H1 (cell line): ENCODE measurements around the gene PITPNB. TPM values are rescaled to one million over a fixed set of nuclear protein-coding genes. Genes with fewer than 3 reads are reported as not detected.
A peak's percentile ranks its signal among the peaks of the same experiment; 100 is the strongest.

Source experiments
- CTCF ChIA-PET: fragments of 300-600 bp; sonication (Branson Sonifier 250); formaldehyde crosslinking; loops from one replicate; lab custom pipeline; 2021; ENCODE audit not compliant: partially characterized antibody; lab: Charles Lee
- POLR2A ChIA-PET: fragments of 300-600 bp; sonication (Branson Sonifier 250); formaldehyde crosslinking; loops from one replicate; lab custom pipeline; 2021; ENCODE audit warnings: inconsistent platforms; ENCODE audit not compliant: partially characterized antibody; lab: Charles Lee
- DNase-seq, 2 experiments: peaks; one replicate each; pipeline versions ENCODE4 v3.0.0 to v3.0.0-alpha.2; 2010 to 2022; ENCODE audit warnings: low spot score in 2 of 2, low read depth in 1 of 2, mixed read lengths in 1 of 2
- FAIRE-seq: peaks from 2 replicates; lab custom pipeline; 2011; peaks lifted over from hg19 to GRCh38; lab: Jason Lieb, UNC
- H2AFZ ChIP-seq: 2 replicates; pipeline ENCODE4 v1.8.1; 2012; ENCODE audit warnings: low read length, inconsistent platforms
- H2AK5ac ChIP-seq: 2 replicates; pipeline ENCODE4 v1.6.1; 2013; ENCODE audit warnings: low read depth, low read length
- H2BK120ac ChIP-seq: replicated peaks from 2 replicates; pipeline ENCODE3; 2013; ENCODE audit warnings: low read depth, low read length, inconsistent platforms
- H2BK12ac ChIP-seq: 2 replicates; pipeline ENCODE4 v1.6.1; 2013; ENCODE audit warnings: low read depth, low read length
- H2BK15ac ChIP-seq: 2 replicates; pipeline ENCODE4 v1.6.1; 2013; ENCODE audit warnings: low read length
- H2BK20ac ChIP-seq: 2 replicates; pipeline ENCODE4 v1.6.1; 2013; ENCODE audit warnings: low read length
- H2BK5ac ChIP-seq: 2 replicates; pipeline ENCODE4 v1.6.1; 2013; ENCODE audit warnings: low read depth, low read length
- H3K14ac ChIP-seq: 2 replicates; pipeline ENCODE4 v1.6.1; 2013; ENCODE audit warnings: inconsistent platforms; ENCODE audit not compliant: insufficient read length
- H3K18ac ChIP-seq: 2 replicates; pipeline ENCODE4 v1.6.1; 2013; ENCODE audit warnings: low read length; ENCODE audit errors: extremely low read depth
- H3K23ac ChIP-seq: 2 replicates; pipeline ENCODE4 v1.6.1; 2013; ENCODE audit warnings: inconsistent platforms; ENCODE audit not compliant: insufficient read length
- H3K23me2 ChIP-seq: 2 replicates; pipeline ENCODE4 v1.6.1; 2013; ENCODE audit warnings: low read depth, low read length
- H3K27ac ChIP-seq: 2 replicates; pipeline ENCODE4 v1.6.1; 2011; ENCODE audit warnings: low read depth, low read length, inconsistent platforms
- H3K27me3 ChIP-seq, 4 experiments: replicated peaks in 1 of 4; 1 replicate in 1 of 4; 2 replicates in 3 of 4; pipeline versions ENCODE4 v1.6.1 to v1.8.1; 2011 to 2013; ENCODE audit warnings: low read length in 3 of 4, mild to moderate bottlenecking in 3 of 4, inconsistent platforms in 2 of 4, mixed read lengths in 2 of 4, moderate library complexity in 1 of 4; ENCODE audit not compliant: control insufficient read depth in 3 of 4, insufficient read depth in 3 of 4; ENCODE audit errors: extremely low read depth in 1 of 4
- H3K36me3 ChIP-seq, 4 experiments: 2 replicates each; pipeline versions ENCODE4 v1.6.1 to v1.8.1; 2011 to 2013; ENCODE audit warnings: mild to moderate bottlenecking in 4 of 4, low read length in 3 of 4, moderate library complexity in 2 of 4, control low read depth in 1 of 4, inconsistent platforms in 1 of 4; ENCODE audit not compliant: insufficient read depth in 4 of 4, control insufficient read depth in 2 of 4
- H3K4ac ChIP-seq: replicated peaks from 2 replicates; pipeline ENCODE3; 2013; ENCODE audit warnings: low read length, low read depth, mixed read lengths, inconsistent platforms; ENCODE audit not compliant: insufficient read length
- H3K4me1 ChIP-seq, 4 experiments: replicated peaks in 1 of 4; 1 replicate in 1 of 4; 2 replicates in 3 of 4; pipeline versions ENCODE4 v1.6.1 to v1.8.1; 2011 to 2013; ENCODE audit warnings: low read length in 3 of 4, inconsistent platforms in 2 of 4, mixed read lengths in 1 of 4; ENCODE audit not compliant: insufficient read depth in 4 of 4, control insufficient read depth in 3 of 4
- H3K4me2 ChIP-seq, 2 experiments: 2 replicates each; pipeline versions ENCODE4 v1.6.1 to v1.8.1; 2011 to 2013; ENCODE audit warnings: low read depth in 2 of 2, low read length in 2 of 2, control low read depth in 1 of 2, inconsistent platforms in 1 of 2, mild to moderate bottlenecking in 1 of 2; ENCODE audit not compliant: insufficient read depth in 1 of 2
- H3K4me3 ChIP-seq, 4 experiments: fragments of 200-600, 300-600 bp in 1 of 4; sonication (generic), shearing (Covaris generic), sonication (Bioruptor Twin) in 1 of 4; 2 replicates each; pipeline versions ENCODE4 v1.5.1 to v1.8.1; 2011 to 2016; ENCODE audit warnings: low read length in 4 of 4, low read depth in 3 of 4, control low read depth in 2 of 4, inconsistent platforms in 2 of 4, mild to moderate bottlenecking in 2 of 4, mixed read lengths in 1 of 4, moderate library complexity in 1 of 4; ENCODE audit not compliant: insufficient read depth in 2 of 4; ENCODE audit errors: extremely low read depth in 1 of 4
- H3K56ac ChIP-seq: replicated peaks from 2 replicates; pipeline ENCODE3; 2013; ENCODE audit warnings: low read depth, mild to moderate bottlenecking, mixed read lengths, low read length, inconsistent platforms; ENCODE audit not compliant: insufficient read length
- H3K79me1 ChIP-seq: 2 replicates; pipeline ENCODE4 v1.6.1; 2013; ENCODE audit warnings: low read depth, low read length, control low read depth
- H3K79me2 ChIP-seq, 2 experiments: 2 replicates each; pipeline versions ENCODE4 v1.6.1 to v1.8.1; 2012 to 2013; ENCODE audit warnings: low read length in 2 of 2, mild to moderate bottlenecking in 2 of 2, inconsistent platforms in 1 of 2; ENCODE audit not compliant: insufficient read depth in 2 of 2, control insufficient read depth in 1 of 2
- H3K9ac ChIP-seq, 4 experiments: replicated peaks in 1 of 4; 1 replicate in 1 of 4; 2 replicates in 3 of 4; pipeline versions ENCODE4 v1.6.1 to v1.8.1; 2011 to 2013; ENCODE audit warnings: low read depth in 3 of 4, low read length in 3 of 4, control low read depth in 2 of 4, mild to moderate bottlenecking in 2 of 4, moderate library complexity in 2 of 4, inconsistent platforms in 1 of 4; ENCODE audit errors: extremely low read depth in 1 of 4
- H3K9me3 ChIP-seq, 2 experiments: 2 replicates each; pipeline versions ENCODE4 v1.6.1 to v1.8.1; 2012 to 2013; ENCODE audit warnings: mild to moderate bottlenecking in 2 of 2, moderate library complexity in 2 of 2, control low read depth in 1 of 2, inconsistent platforms in 1 of 2, low read depth in 1 of 2, low read length in 1 of 2, mixed read lengths in 1 of 2; ENCODE audit not compliant: insufficient read depth in 2 of 2
- H4K20me1 ChIP-seq, 2 experiments: replicated peaks in 1 of 2; 2 replicates each; pipeline versions ENCODE3 to v1.8.1; 2011 to 2013; ENCODE audit warnings: inconsistent platforms in 2 of 2, low read length in 2 of 2, mild to moderate bottlenecking in 1 of 2; ENCODE audit not compliant: insufficient read depth in 2 of 2, control insufficient read depth in 1 of 2
- H4K5ac ChIP-seq: 2 replicates; pipeline ENCODE4 v1.6.1; 2013; ENCODE audit warnings: low read length, low read depth, mixed read lengths, inconsistent platforms; ENCODE audit not compliant: insufficient read length
- H4K8ac ChIP-seq: 2 replicates; pipeline ENCODE4 v1.8.0; 2013; ENCODE audit warnings: mild to moderate bottlenecking, moderate library complexity, low read length, inconsistent platforms; ENCODE audit not compliant: insufficient read depth; ENCODE audit errors: extremely low read depth
- H4K91ac ChIP-seq: replicated peaks from 2 replicates; pipeline ENCODE3; 2013; ENCODE audit warnings: low read length, mixed read lengths, inconsistent platforms; ENCODE audit not compliant: insufficient read length
- BACH1 ChIP-seq: IDR thresholded peaks from 2 replicates; pipeline ENCODE4 v1.6.1; 2012; ENCODE audit warnings: low read length, improper control_type of control experiment
- BCL11A ChIP-seq, 2 experiments: IDR thresholded peaks; one replicate each; pipeline ENCODE4 v1.6.1; 2011; ENCODE audit warnings: low read depth in 2 of 2, low read length in 2 of 2, mild to moderate bottlenecking in 2 of 2
- BRCA1 ChIP-seq: IDR thresholded peaks from 2 replicates; pipeline ENCODE4 v1.6.1; 2012; ENCODE audit warnings: low read depth, low read length, improper control_type of control experiment
- CBX5 ChIP-seq: fragments of 300-800, 300-1000 bp; sonication (generic); IDR thresholded peaks from 2 replicates; pipeline ENCODE4 v1.7.1; 2016; ENCODE audit warnings: antibody characterized with exemption, low read length, low read depth
- MAX ChIP-seq: IDR thresholded peaks from 2 replicates; pipeline ENCODE4 v1.6.1; 2012; ENCODE audit warnings: inconsistent platforms
- NRF1 ChIP-seq: IDR thresholded peaks from 2 replicates; pipeline ENCODE4 v1.6.1; 2011; ENCODE audit warnings: mild to moderate bottlenecking, low read depth, low read length, improper control_type of control experiment
- POLR2AphosphoS5 ChIP-seq: IDR thresholded peaks from 2 replicates; pipeline ENCODE4 v1.6.1; 2011; ENCODE audit warnings: low read depth, low read length
- RNF2 ChIP-seq: fragments of 200-900, 300-1000 bp; sonication (generic); IDR thresholded peaks from 2 replicates; pipeline ENCODE4 v1.7.1; 2016; ENCODE audit warnings: borderline replicate concordance, low read depth, mild to moderate bottlenecking, antibody characterized with exemption, low read length; ENCODE audit not compliant: poor library complexity, severe bottlenecking; ENCODE audit errors: missing control alignments
- SIN3A ChIP-seq, 2 experiments: IDR thresholded peaks in 1 of 2; conservative IDR thresholded peaks in 1 of 2; 2 replicates each; pipeline ENCODE4 v1.6.1; 2011 to 2012; ENCODE audit warnings: low read length in 2 of 2, improper control_type of control experiment in 1 of 2, low read depth in 1 of 2, mild to moderate bottlenecking in 1 of 2
- SP1 ChIP-seq: IDR thresholded peaks from 2 replicates; pipeline ENCODE4 v1.6.1; 2011; ENCODE audit warnings: low read depth, low read length
- TAF1 ChIP-seq: IDR thresholded peaks from 2 replicates; pipeline ENCODE4 v1.6.1; 2011; ENCODE audit warnings: mild to moderate bottlenecking, low read depth, low read length
- WGBS, 2 experiments: shearing (Covaris generic) in 1 of 2; methylation state at CpG; one replicate each; pipeline versions ENCODE4 v1.1.6 to v1.1.7; 2013 to 2015; ENCODE audit warnings: low lambda C conversion rate in 2 of 2, mixed read lengths in 2 of 2, inconsistent platforms in 1 of 2, low coverage in 1 of 2, missing lambda C conversion rate in 1 of 2; ENCODE audit not compliant: insufficient replicate concordance in 2 of 2, insufficient coverage in 1 of 2, insufficient read length in 1 of 2; ENCODE audit errors: extremely low coverage in 1 of 2, missing lambda C conversion rate in 1 of 2; 5-methylcytosine and 5-hydroxymethylcytosine counted together
- polyA plus RNA-seq, 7 experiments: library from polyadenylated mRNA; depleted of rRNA in 3 of 7; stranded (reverse) in 5 of 7; unstranded in 2 of 7; fragments of >200 nt in 5 of 7; fragments of 200-250 nt in 2 of 7; gene quantifications; 1 replicate in 5 of 7; 2 replicates in 1 of 7; 4 replicates in 1 of 7; pipeline versions ENCODE4 v1.2.1 to v1.2.3, GENCODE V29; 2011 to 2013; ENCODE audit warnings: missing spikeins in 2 of 7, mixed read lengths in 2 of 7
- total RNA-seq: library from RNA; stranded (reverse); fragmentation: NEBNext Ultra II Directional; extraction: Animal tissue kit (Norgen Biotek cat#: 25700); gene quantifications from 2 replicates; pipeline ENCODE4 v1.2.1, GENCODE V29; 2021

PITPNB gene
- total and polyA plus RNA-seq, 2 of the 8 experiments (the other 6 are each of a cell fraction or from before 2014, with no cell fraction given), result 24.6 to 89.3 TPM

DNA sequence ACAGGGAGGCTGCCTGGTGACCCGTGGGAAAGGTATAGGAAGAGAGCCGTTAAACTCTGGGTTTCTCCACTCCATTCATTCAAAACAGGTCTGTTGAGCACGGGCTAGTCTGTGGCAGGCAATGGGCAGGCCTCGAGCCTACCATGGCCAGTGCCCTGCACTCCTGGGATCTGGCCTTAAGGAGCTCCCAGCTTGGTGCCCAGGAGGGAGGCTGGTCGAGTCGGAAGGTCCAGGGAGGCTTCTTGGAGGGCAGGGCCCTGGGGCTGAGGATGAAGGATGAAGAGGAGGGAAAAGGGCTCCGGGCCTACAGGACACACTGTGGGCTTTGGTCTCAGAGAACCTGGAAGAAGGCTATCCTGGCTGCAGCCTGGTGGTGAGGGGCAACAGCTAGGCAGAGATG is 75.6 kb downstream of the PITPNB start:
- Histone ChIP-seq H3K56ac (no peak overlapping the region), H3K36me3 (peaks cover 0 to 4% (median 0%) of the 10 kb centered on the region in 4 experiments; a peak in 2 of 8 replicates), H4K8ac (no peak overlapping the region), H2AK5ac (no peak overlapping the region), H2BK5ac (peak overlapping the region; percentile 69; the same call in 1 of the 2 replicates), H3K79me2 (no peaks in the 10 kb centered on the region), H3K9me3 (no peaks in the 10 kb centered on the region), H2BK120ac (no peak overlapping the region), H3K23ac (no peak overlapping the region), H3K4me1 (peaks cover 0 to 16% (median 10%) of the 10 kb centered on the region in 4 experiments; a peak in 5 of 7 replicates), H3K18ac (no peak overlapping the region), H4K5ac (no peak overlapping the region), H4K91ac (no peak overlapping the region), H2BK20ac (no peak overlapping the region), H3K23me2 (no peaks in the 10 kb centered on the region), H2BK15ac (no peak overlapping the region), H4K20me1 (no peaks in the 10 kb centered on the region), H3K27me3 (no peaks in the 10 kb centered on the region), H2AFZ (no peak overlapping the region), H3K79me1 (no peaks in the 10 kb centered on the region; the same call in 1 of the 2 replicates), H3K4me3 (no peak overlapping the region), H3K9ac (no peak overlapping the region), H3K4ac (no peak overlapping the region), H3K14ac (no peak overlapping the region), H2BK12ac (no peak overlapping the region), H3K27ac (no peak overlapping the region), H3K4me2 (no peak overlapping the region)
- POLR2A ChIA-PET, result interaction anchor here (0.6 to 1.7 kb wide), 2 partner anchors 10 to 407 kb away, joined by 3 to 5 read pairs; no protein-coding TSS in a partner anchor
- FAIRE-seq, result no peak
- no peak for DNase-seq
- 86% methylated on average over 7 of the region's 7 CpGs; no CpG with 5 or more reads in 1 of the 2 experiments for WGBS, 2 experiments
- CTCF ChIA-PET, result interaction anchor here (0.6 to 1.4 kb wide), 4 partner anchors 19 to 40 kb away, joined by 3 to 4 read pairs (median 3); no protein-coding TSS in a partner anchor
- TF ChIP-seq MAX, result no peak
- TF ChIP-seq CBX5, result no peak
- TF ChIP-seq SP1, result no peak
- no peak for TF ChIP-seq BRCA1
- no peak for TF ChIP-seq POLR2AphosphoS5
- no peak for TF ChIP-seq BACH1
- no peak for TF ChIP-seq SIN3A (conservative IDR thresholded peaks at IDR 0.05 in 1 of 2, IDR thresholded peaks at IDR 0.05 in 1 of 2; ENCODE audit: low read depth in 1 of 2, low read length in 2 of 2)
- no peak for TF ChIP-seq BCL11A (IDR thresholded peaks at IDR 0.05; ENCODE audit: low read depth in 2 of 2, low read length in 2 of 2)
- TF ChIP-seq NRF1, result no peak
- TF ChIP-seq RNF2, result no peak
- TF ChIP-seq TAF1, result no peak
